Measurements from ENCODE around the gene ARMH4. TPM values are rescaled to one million over a fixed set of nuclear protein-coding genes. Genes with fewer than 3 reads are reported as not detected.

The ARMH4 gene
- total and polyA plus RNA-seq, 7 donors = 0.60 to 6.6 (median 1.7) TPM; not detected in 1

- intact Hi-C loops (cut with DNase I) = no loop called here
- 61 to 76% methylated on average over 4 of the region's 4 CpGs for WGBS, 2 donors
- no peaks in the 10 kb centered on the region for H3K4me1 ChIP-seq
- H3K9me3 ChIP-seq = no peaks in the 10 kb centered on the region
- DNase-seq = no peak
- no peak overlapping the region for H3K27ac ChIP-seq
- H3K27me3 ChIP-seq = no peaks in the 10 kb centered on the region
- no peak overlapping the region for H3K4me3 ChIP-seq
- no peaks in the 10 kb centered on the region for H3K36me3 ChIP-seq
- no peak for TF ChIP-seq EP300 (IDR thresholded peaks at IDR 0.05)
- no peak for TF ChIP-seq POLR2A (IDR thresholded peaks at IDR 0.05)
- no peak for TF ChIP-seq POLR2AphosphoS5 (IDR thresholded peaks at IDR 0.05)
- no peak for TF ChIP-seq CTCF (IDR thresholded peaks at IDR 0.05)
Measured at GRCh38 chr14:58061581-58061980, 90.4 kb downstream of the ARMH4 start.

GRCh38 chr14:58060898-58061297 lies 91.1 kb downstream of the ARMH4 start:
- Histone ChIP-seq H3K36me3 (no peaks in the 10 kb centered on the region), H3K27ac (no peak overlapping the region), H3K9me3 (no peaks in the 10 kb centered on the region), H3K4me3 (no peak overlapping the region), H3K27me3 (no peaks in the 10 kb centered on the region), H3K4me1 (no peaks in the 10 kb centered on the region)
- DNase-seq = no peak
- TF ChIP-seq EP300 (IDR thresholded peaks at IDR 0.05) (no peak), POLR2A (IDR thresholded peaks at IDR 0.05) (no peak), POLR2AphosphoS5 (IDR thresholded peaks at IDR 0.05) (no peak), CTCF (IDR thresholded peaks at IDR 0.05) (no peak)
- WGBS, 2 donors = 70 to 74% methylated on average over 4 of the region's 4 CpGs
- intact Hi-C loops (cut with DNase I) = no loop called here

GRCh38 chr14:58060077-58060476 lies 91.9 kb downstream of the ARMH4 start:
- no peak for DNase-seq
- Histone ChIP-seq H3K36me3 (no peaks in the 10 kb centered on the region), H3K4me1 (no peaks in the 10 kb centered on the region), H3K9me3 (no peaks in the 10 kb centered on the region), H3K27ac (no peak overlapping the region), H3K27me3 (no peaks in the 10 kb centered on the region), H3K4me3 (no peak overlapping the region)
- TF ChIP-seq POLR2A (IDR thresholded peaks at IDR 0.05) (no peak), CTCF (IDR thresholded peaks at IDR 0.05) (no peak), EP300 (IDR thresholded peaks at IDR 0.05) (no peak), POLR2AphosphoS5 (IDR thresholded peaks at IDR 0.05) (no peak)
- intact Hi-C loops (cut with DNase I) = no loop called here
- WGBS, 2 donors = 49 to 62% methylated on average over 3 of the region's 3 CpGs

- no peak for DNase-seq
- H3K27me3 ChIP-seq = no peaks in the 10 kb centered on the region
- 83 to 89% methylated on average over 3 of the region's 3 CpGs for WGBS, 2 donors
- no peaks in the 10 kb centered on the region for H3K36me3 ChIP-seq
- intact Hi-C loops (cut with DNase I) = no loop called here
- H3K9me3 ChIP-seq = no peaks in the 10 kb centered on the region
- no peak overlapping the region for H3K27ac ChIP-seq
- no peaks in the 10 kb centered on the region for H3K4me1 ChIP-seq
- H3K4me3 ChIP-seq = no peak overlapping the region
- TF ChIP-seq POLR2A (IDR thresholded peaks at IDR 0.05) = no peak
Measured at GRCh38 chr14:58059126-58059525, 92.9 kb downstream of the ARMH4 start.

GRCh38 chr14:58055497-58056010 lies 96.5 kb downstream of the ARMH4 start:
- DNase-seq = no peak
- Histone ChIP-seq H3K27me3 (no peaks in the 10 kb centered on the region), H3K27ac (no peak overlapping the region), H3K4me1 (no peaks in the 10 kb centered on the region), H3K36me3 (no peaks in the 10 kb centered on the region), H3K4me3 (no peak overlapping the region), H3K9me3 (no peaks in the 10 kb centered on the region)
- TF ChIP-seq POLR2A (IDR thresholded peaks at IDR 0.05) (no peak), EP300 (IDR thresholded peaks at IDR 0.05) (no peak), POLR2AphosphoS5 (IDR thresholded peaks at IDR 0.05) (no peak), CTCF (IDR thresholded peaks at IDR 0.05) (no peak)
- intact Hi-C loops (cut with DNase I) = no loop called here

Data from sigmoid colon (tissue), 7 donors.